SU-DHL-6 (cell line): ENCODE measurements around the gene CNOT6L.

ENCODE experiments used
- EZH2phosphoT487 ChIP-seq: fragments of 200-600 bp; sonication (generic), shearing (Covaris generic); conservative IDR thresholded peaks from 2 replicates; pipeline ENCODE4 v1.6.1; 2018; ENCODE audit warnings: mild to moderate bottlenecking, antibody characterized with exemption, low read length, moderate library complexity, mixed read lengths
- TF ChIP-seq, protein P1 (sequence below): fragments of 200-600 bp; sonication (generic); IDR thresholded peaks from one replicate; pipeline ENCODE4 v1.5.1; 2017; ENCODE audit warnings: antibody characterized with exemption, mild to moderate bottlenecking, low read length, moderate library complexity; ENCODE audit not compliant: insufficient read depth, poor library complexity, severe bottlenecking

GRCh38 chr4:77861495-77861894, 42.3 kb upstream of the CNOT6L start:
- TF ChIP-seq, protein P1, sequence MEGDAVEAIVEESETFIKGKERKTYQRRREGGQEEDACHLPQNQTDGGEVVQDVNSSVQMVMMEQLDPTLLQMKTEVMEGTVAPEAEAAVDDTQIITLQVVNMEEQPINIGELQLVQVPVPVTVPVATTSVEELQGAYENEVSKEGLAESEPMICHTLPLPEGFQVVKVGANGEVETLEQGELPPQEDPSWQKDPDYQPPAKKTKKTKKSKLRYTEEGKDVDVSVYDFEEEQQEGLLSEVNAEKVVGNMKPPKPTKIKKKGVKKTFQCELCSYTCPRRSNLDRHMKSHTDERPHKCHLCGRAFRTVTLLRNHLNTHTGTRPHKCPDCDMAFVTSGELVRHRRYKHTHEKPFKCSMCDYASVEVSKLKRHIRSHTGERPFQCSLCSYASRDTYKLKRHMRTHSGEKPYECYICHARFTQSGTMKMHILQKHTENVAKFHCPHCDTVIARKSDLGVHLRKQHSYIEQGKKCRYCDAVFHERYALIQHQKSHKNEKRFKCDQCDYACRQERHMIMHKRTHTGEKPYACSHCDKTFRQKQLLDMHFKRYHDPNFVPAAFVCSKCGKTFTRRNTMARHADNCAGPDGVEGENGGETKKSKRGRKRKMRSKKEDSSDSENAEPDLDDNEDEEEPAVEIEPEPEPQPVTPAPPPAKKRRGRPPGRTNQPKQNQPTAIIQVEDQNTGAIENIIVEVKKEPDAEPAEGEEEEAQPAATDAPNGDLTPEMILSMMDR, result no peak
- no peak for TF ChIP-seq EZH2phosphoT487
